ENCODE data around the gene MESD.

DNA sequence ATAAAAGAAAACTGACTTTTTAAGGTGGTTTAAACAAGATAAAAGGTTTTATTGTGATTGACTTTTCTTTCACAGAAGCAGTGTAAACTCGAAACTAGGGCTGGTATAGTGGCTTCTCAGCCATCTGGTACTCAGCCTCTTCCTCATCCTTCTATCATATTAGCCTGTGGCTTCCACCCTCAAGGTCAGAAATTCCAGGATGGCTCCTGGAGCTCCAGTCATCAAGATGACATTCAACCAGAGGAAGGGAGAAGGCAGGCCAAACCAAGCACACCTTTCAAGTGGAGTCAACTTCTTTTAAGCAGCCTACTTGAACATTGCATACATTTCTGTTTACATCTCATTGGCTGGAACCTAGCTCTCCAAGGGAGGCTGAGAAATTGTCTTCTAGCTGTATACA, 1.3 kb upstream of the MESD start:
- TF ChIP-seq CTCF (IDR thresholded peaks at IDR 0.05 in 2 of 3, conservative IDR thresholded peaks at IDR 0.05 in 1 of 3; ENCODE audit: insufficient read depth in 2 of 3, low read depth in 1 of 3, low read length in 3 of 3) (no peak), EP300 (IDR thresholded peaks at IDR 0.05; ENCODE audit: low read length) (no peak), SMAD2 (IDR thresholded peaks at IDR 0.05; ENCODE audit: low read depth, low read length) (no peak)
